22Rv1 (cell line): Measurements from ENCODE around the gene IL2RA.

Experiments used
- CTCF ChIP-seq: fragments of 450-650 bp; IDR thresholded peaks from 2 replicates; pipeline ENCODE4 v1.5.1; 2017; ENCODE audit warnings: mild to moderate bottlenecking
- ZFX ChIP-seq: fragments of 450-650 bp; IDR thresholded peaks from 2 replicates; pipeline ENCODE4 v1.6.1; 2017; ENCODE audit warnings: antibody characterized with exemption, borderline replicate concordance

- TF ChIP-seq CTCF (no peak), ZFX (no peak)
These were observed 7.1 kb upstream of the IL2RA start for GRCh38 chr10:6069081-6069931.
